ENCODE results near the gene PTH2. TPM values are rescaled to one million over a fixed set of nuclear protein-coding genes. Genes with fewer than 3 reads are reported as not detected.

The PTH2 gene
- total and polyA plus RNA-seq, 10 of the 15 experiments (the other 5 are each of a cell fraction or from before 2014, with no cell fraction given) = not detected

GRCh38 chr19:49448432-49448786 is 25.2 kb upstream of the PTH2 start:
- FAIRE-seq (no peak), ATAC-seq (no peak), DNase-seq (ENCODE audit: low read depth, low spot score) (no peak)
- WGBS (ENCODE audit: insufficient coverage, insufficient replicate concordance, low lambda C conversion rate, missing lambda C conversion rate) = 91% methylated on average over 5 of the region's 6 CpGs
- Histone ChIP-seq H2AFZ (ENCODE audit: control insufficient read depth, low read depth, low read length) (no peak overlapping the region), H3K4me3 (no peak overlapping the region), H3K27me3 (replicated peaks in 1 of 2; ENCODE audit: control insufficient read depth in 2 of 2, insufficient read depth in 2 of 2, low read length in 1 of 2) (no peaks in the 10 kb centered on the region), H3K79me2 (ENCODE audit: control insufficient read depth, insufficient read depth, low read length) (peaks cover 19% of the 10 kb centered on the region), H3K9me3 (replicated peaks; ENCODE audit: control insufficient read depth, insufficient read depth, low read length) (no peaks in the 10 kb centered on the region), H3K27ac (ENCODE audit: control insufficient read depth, insufficient read depth) (no peak overlapping the region), H3K36me3 (ENCODE audit: control insufficient read depth in 2 of 2, insufficient read depth in 2 of 2, low read length in 1 of 2) (peaks cover 2 to 6% of the 10 kb centered on the region in 2 experiments; a peak in 3 of 4 replicates), H3K4me1 (ENCODE audit: control insufficient read depth, insufficient read depth, low read length) (peaks cover 5% of the 10 kb centered on the region), H3K9ac (ENCODE audit: control insufficient read depth, insufficient read depth, low read length) (no peak overlapping the region), H4K20me1 (ENCODE audit: control insufficient read depth, insufficient read depth) (no peaks in the 10 kb centered on the region; the same call in 1 of the 2 replicates), H3K4me2 (ENCODE audit: control insufficient read depth, insufficient read depth) (no peak overlapping the region)
- POLR2A ChIA-PET = interaction anchor here (2.4 kb wide), 1 partner anchor 22 kb away, joined by 5 read pairs; no protein-coding TSS in a partner anchor
- no TSS peak for BruUV-seq (replicated peaks)
- RAD21 ChIA-PET (ENCODE audit: unreplicated experiment) = no interaction called here
- SMC1A ChIA-PET (ENCODE audit: uncharacterized antibody, unreplicated experiment) = interaction anchor here (0.9 kb wide), 1 partner anchor 25 kb away, joined by 4 read pairs; the partner anchor contains the start of gene FLT3LG
- intact Hi-C loops (cut with micrococcal nuclease; ENCODE audit: unreplicated experiment) (no loop called here), in situ Hi-C loops (cut with MboI) (no loop called here)
- CTCF ChIA-PET = interaction anchor here (1.0 to 1.3 kb wide), 2 partner anchors 25 to 122 kb away, joined by 3 to 5 read pairs; partner anchors contain the start of gene FLT3LG
- TF ChIP-seq PAX5 (IDR thresholded peaks at IDR 0.05; ENCODE audit: borderline replicate concordance, low read depth, low read length) (no peak), HCFC1 (IDR thresholded peaks at IDR 0.05; ENCODE audit: low read length) (no peak), CBFB (IDR thresholded peaks at IDR 0.05; ENCODE audit: low read depth) (no peak), ZNF687 (IDR thresholded peaks at IDR 0.05) (no peak), POLR2A (IDR thresholded peaks at IDR 0.05; ENCODE audit: low read depth, low read length) (no peak), E2F8 (IDR thresholded peaks at IDR 0.05; ENCODE audit: low read depth, partially characterized antibody) (no peak), CHD2 (IDR thresholded peaks at IDR 0.05; ENCODE audit: borderline replicate concordance, low read depth, low read length) (no peak), IRF5 (IDR thresholded peaks at IDR 0.05; ENCODE audit: borderline replicate concordance) (no peak), IKZF1 (conservative IDR thresholded peaks at IDR 0.05) (no peak), DPF2 (IDR thresholded peaks at IDR 0.05) (no peak), HDAC6 (IDR thresholded peaks at IDR 0.05; ENCODE audit: unreplicated experiment) (no peak), MAX (IDR thresholded peaks at IDR 0.05; ENCODE audit: low read depth, low read length) (no peak), ZNF217 (IDR thresholded peaks at IDR 0.05) (no peak), SRF (IDR thresholded peaks at IDR 0.05; ENCODE audit: low read depth in 2 of 2, low read length in 2 of 2) (no peak), EGR1 (IDR thresholded peaks at IDR 0.05; ENCODE audit: borderline replicate concordance in 1 of 2, low read depth in 2 of 2, low read length in 2 of 2) (no peak), ATF7 (IDR thresholded peaks at IDR 0.05; ENCODE audit: low read depth) (no peak), BACH1 (IDR thresholded peaks at IDR 0.05; ENCODE audit: borderline replicate concordance) (no peak), TCF7 (IDR thresholded peaks at IDR 0.05; ENCODE audit: borderline replicate concordance) (no peak)

Data from GM12878 (cell line).